Left kidney (tissue), 2 donors: ENCODE results near the gene BRIP1. TPM values are rescaled to one million over a fixed set of nuclear protein-coding genes. Genes with fewer than 3 reads are reported as not detected.

Experiments used
- DNase-seq: peaks from one replicate; pipeline ENCODE4 v3.0.0-alpha.2; 2013
- polyA plus RNA-seq: library from polyadenylated mRNA; unstranded; fragments of 120-200 nt; gene quantifications from one replicate; pipeline ENCODE4 v1.2.1, GENCODE V29; 2013; ENCODE audit not compliant: insufficient read length

Gene BRIP1
- polyA plus RNA-seq, 1 donor, result 18.4 TPM

DNA sequence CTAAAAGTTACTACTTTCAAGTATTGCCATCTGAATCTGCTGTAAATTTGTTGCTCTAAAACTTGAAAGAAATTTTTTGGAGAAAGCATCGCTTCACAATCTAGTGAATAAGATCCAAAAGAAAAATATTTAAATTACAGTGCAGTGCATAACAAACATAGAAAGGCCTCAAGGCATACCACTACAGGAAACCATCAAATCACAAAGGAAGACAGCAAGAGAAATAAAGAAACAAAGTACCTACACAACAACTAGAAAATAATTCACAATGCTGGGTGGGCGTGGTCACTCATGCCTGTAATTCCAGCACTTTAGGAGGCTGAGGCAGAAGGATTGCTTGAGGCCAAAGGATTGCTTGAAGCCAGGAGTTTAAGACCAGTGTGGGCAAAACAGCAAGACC is 104.9 kb downstream of the BRIP1 start:
- no peak for DNase-seq

GRCh38 chr17:61757168-61757567 is 106.2 kb downstream of the BRIP1 start:
- no peak for DNase-seq

DNA sequence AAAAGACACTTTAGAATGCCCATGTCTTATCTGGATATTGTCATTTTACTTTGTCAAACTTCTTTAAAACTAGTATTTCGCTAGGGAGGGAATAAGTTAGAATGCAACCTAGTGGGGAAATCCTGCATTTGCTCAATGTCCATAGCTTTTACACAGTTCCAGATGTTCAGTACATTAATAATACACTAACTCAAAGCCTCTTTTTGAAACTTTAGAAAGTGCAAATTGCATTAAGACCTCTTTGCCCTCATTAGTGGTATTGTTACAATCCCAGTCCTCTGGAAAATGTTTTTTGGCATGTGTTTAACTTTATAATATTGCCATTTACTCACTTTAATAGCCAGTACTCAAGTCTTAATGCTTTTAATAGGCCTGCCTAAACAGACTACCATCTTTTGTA is 106.8 kb downstream of the BRIP1 start:
- DNase-seq, result no peak

DNA sequence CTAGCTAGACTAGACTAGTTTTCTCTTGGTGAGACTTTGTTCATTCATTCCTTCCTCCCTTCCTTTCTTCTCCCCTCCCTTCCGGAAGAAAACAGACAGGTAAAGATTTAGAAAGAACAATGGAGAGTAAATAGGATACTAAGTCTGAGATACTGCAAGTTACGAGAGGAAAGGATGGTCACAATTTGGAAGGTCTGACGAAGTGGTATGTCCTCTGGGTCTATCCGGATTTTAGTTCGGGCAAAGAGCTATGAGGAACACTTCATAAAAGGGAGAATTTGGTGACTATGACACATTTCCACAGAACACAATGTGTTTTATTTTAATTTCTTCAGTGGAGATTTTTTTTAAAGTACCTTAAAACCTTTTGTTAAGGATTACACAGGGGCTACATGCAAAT is 107.7 kb downstream of the BRIP1 start:
- no peak for DNase-seq

DNA sequence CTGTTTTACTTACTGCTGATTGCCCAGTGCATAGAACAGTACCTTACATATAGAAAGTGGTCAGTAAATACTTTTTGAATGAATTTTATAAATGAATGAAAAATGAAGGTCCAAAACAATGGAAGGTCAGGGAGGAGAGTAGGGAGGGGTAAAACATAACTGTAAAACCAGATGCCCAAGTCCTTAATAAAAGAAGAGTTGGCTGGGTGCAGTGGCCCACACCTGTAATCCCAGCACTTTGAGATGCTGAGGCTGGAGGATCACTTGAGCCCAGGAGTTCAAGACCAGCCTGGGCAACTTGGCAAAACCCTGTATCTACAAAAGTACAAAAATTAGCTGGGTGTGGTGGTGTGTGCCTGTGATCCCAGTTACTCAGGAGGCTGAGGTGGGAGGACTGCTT is 108.2 kb downstream of the BRIP1 start:
- DNase-seq, result no peak

DNA sequence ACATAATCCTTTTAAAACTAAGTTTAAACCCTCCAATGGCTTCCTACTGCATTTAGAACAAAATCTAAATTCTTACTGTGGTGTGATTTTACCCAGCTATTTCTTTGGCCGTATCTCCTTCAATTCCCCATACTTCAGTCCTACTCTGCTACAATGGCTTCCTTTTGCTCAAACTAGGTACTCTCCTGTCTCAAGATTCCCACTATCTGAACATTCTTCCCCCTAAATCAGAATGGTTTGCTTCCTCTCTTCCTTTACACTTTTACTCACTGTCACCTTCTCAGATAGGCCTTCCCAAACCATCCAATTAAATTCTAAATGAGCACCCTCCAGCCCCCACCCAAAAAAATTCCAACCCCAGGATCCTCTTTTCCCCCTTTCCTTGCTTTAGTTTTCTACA is 109.2 kb downstream of the BRIP1 start:
- no peak for DNase-seq

- no peak for DNase-seq
Observed at GRCh38 chr17:61753696-61754095, 109.6 kb downstream of the BRIP1 start.

- no peak for DNase-seq
Observed at GRCh38 chr17:61750656-61751055, 112.7 kb downstream of the BRIP1 start.

DNA sequence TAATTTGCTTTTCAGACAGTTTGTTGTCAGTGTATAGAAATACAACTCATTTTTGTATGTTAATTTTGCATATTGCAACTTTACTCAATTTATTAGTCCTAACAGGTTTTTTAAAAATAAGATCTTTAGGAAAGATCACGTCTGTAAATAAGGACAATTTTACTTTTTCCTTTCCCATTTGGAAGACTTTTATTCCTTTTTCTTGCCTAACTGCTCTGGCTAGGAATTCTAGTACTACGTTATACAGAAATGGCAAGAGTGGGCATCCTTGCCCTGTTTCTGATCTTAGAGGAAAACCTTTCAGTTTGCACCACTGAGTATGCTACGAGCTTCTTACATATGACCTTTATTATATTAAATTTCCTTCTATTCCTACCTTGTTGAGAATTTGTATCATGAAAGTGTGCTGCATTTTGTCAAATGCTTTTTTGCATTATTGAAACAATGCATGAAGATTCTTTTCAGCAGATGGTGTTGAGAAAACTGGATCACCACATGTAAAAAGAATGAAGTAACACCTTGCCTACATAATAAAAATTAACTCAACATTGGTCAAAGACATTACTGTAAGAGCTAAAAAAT is 113.4 kb downstream of the BRIP1 start:
- no peak for DNase-seq

- DNase-seq, result no peak
Observed at GRCh38 chr17:61746248-61746985, 116.9 kb downstream of the BRIP1 start.

DNA sequence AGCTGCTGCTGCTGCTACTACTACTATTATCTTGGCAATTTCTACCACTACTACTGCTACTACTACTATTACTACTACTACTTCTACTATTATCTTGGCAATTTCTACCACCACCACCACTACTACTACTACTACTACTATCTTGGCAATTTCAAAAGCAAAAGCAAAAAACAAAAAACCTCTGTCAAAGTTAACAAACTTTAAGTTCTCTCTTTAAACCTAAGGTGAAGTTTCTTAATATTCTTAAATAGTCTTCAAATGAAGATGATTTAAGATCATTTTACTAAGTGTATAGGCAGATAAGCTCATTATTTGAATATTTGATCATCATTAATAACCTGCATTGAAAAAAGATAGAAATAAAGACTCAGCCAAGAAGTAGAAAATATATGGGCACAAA is 118.5 kb downstream of the BRIP1 start:
- no peak for DNase-seq

- no peak for DNase-seq
Observed at GRCh38 chr17:61744252-61744651, 119.1 kb downstream of the BRIP1 start.

DNA sequence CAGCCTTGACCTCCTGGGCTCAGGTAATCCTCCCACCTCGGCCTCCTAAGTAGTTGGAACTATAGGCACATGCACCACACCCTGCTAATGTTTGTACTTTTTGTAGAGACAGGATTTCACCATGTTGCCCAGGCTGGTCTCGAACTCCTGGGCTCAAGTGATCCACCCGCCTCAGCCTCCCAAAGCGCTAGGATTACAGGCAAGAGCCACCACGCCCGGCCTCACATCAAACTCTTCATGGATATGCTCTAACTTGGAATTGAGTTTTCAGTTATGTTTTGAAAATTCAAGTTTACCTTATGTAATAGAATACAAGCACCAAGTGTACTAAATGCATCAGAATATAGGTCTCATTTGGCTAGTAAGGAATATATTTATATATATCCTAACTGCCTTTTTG is 119.6 kb downstream of the BRIP1 start:
- DNase-seq, result no peak

GRCh38 chr17:61739002-61739401 is 124.3 kb downstream of the BRIP1 start:
- no peak for DNase-seq

DNA sequence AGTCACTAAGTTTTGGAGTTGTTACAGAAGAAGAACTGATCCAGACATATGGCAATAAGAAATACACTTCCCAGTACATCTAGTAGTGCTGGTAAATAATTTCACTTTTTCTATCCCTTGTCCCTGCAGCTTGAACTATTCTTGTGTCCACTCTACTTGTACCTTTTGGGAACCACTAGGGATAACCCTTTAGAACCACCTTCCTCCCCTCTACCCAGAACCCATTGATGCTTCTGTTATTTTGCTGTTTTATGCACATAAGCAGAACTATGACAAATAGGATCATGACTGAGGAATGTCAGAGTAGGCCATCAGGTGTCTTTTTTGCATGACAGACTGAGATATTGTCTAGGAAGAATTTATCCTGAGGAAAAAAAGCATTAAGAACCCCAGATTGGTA is 125.1 kb downstream of the BRIP1 start:
- DNase-seq, result no peak

DNA sequence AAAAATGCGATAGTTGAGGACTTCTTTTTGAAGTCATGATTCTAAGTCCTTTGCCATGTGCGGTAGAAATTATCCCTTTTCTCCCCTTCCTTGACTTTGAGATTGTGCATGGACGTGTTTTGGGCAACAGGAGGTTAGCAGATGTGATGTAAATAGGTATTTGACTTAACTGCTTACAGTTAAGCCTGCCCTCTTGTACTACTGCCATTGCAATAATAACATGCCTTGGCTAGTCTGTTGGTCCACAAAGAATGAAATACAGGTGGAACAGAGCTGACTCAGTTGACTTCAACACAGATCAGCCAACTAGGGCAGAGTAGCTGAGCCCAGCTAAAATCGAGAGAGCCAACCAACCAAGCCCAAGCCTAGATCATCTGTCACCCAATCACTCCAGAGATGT is 125.5 kb downstream of the BRIP1 start:
- no peak for DNase-seq

DNA sequence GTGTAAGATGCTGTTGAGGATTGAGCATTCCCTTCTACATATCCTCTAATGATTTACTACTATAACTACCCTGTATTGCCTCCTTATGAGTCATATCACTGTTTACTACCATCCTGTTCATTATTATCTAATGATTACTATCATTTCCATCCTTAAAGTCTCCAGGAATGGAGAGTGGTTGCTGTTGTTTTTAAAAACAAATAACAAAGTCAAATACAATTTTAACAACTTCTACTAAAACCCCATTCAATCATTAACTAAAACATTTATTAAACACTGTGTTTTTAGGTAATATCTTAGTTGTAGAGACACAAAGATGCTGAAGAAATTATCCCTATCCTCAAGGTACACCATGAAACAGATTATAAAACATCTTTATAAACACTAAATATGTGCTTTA is 126.9 kb downstream of the BRIP1 start:
- DNase-seq, result no peak

- no peak for DNase-seq
Observed at GRCh38 chr17:61735807-61736206, 127.5 kb downstream of the BRIP1 start.

DNA sequence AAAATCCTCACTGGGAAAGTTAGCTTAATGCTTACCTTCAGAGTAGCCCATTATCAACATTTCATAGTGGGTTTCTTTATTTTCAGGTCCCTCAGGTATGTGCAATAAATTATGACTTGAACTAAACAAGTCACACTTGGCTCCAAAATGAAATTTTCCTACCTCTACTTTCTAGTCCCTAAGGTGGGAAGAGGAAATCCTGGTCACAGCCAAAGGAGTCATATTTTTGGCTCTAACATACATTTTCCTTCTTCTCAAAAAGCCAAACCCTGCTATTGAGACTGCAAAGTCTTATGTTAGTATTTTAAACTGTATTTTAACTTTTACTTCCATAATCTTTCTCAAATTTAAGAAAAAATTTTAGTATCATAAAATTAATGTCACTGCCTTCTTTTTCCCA is 128.9 kb downstream of the BRIP1 start:
- DNase-seq, result no peak

GRCh38 chr17:61734012-61734411 is 129.3 kb downstream of the BRIP1 start:
- DNase-seq, result no peak

DNA sequence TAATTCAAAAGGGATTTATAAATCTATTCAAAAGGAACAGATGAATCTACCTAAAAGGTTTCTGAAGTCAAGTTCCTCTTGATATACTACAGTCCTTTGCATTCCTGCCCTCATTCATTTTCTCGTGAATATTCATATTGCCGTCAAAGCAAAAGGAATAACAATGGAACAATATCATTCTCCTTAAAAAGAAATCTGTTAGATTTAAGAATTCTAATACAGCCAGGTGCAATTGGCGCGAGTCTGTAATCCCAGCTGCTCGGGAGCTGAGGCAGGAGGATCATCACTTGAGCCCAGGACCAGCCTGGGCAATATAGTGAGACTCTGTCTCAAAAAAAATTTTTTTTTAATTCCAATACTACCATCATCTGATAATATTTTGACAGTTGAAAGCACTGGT is 130.3 kb downstream of the BRIP1 start:
- no peak for DNase-seq

DNA sequence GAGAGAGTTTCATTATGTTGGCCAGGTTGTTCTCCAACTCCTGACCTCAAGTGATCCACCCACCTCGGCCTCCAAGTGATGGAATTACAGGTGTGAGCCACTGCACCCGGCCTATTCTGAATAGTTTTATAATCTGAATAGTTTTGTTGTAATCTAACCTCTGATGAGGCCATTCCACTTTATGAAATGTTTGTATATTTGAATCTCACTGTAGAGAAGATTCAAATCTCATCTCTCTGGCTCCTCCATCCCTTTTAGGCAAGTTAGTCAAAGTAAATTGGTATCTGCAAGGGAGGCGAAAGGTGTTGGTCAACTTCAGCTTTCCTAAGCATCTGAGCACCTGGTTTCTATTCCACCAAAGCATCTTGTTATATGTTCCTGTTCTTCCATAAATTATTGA is 131.2 kb downstream of the BRIP1 start:
- DNase-seq, result no peak

- DNase-seq, result no peak
Observed at GRCh38 chr17:61731330-61731729, 132.0 kb downstream of the BRIP1 start.

DNA sequence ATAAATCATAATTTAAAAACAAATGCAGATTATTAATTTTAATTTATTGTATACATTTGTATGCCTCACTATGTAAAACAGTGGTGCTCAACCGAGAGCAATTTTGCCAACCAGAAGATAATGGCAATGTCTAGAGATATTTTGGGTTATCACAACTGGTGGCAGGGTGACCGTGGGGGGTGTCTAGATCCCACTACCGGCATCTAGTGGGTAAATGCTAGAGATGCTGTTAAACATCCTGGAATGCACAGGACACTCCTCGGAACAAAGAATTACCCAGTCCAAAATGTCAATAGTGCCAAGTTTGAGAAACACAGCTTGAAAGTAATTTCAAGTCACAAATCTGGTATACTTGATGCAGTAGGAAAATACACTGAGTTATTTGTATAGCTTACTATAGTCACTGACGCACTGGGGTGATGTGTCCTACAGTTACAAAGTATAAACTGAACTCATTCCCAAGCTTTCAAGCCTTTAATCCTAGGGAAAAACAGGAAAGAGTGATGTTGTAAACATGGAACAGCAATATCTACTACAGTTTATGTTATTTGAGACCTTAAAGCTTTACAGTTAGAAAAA is 133.5 kb downstream of the BRIP1 start:
- no peak for DNase-seq
